ENCODE data around the gene TOLLIP. TPM values are rescaled to one million over a fixed set of nuclear protein-coding genes. Genes with fewer than 3 reads are reported as not detected.
A peak's percentile ranks its signal among the peaks of the same experiment; 100 is the strongest.

The TOLLIP gene
- total and polyA plus RNA-seq, 9 of the 15 experiments (the other 6 are each of a cell fraction or from before 2014, with no cell fraction given): 0.23 to 22.8 (median 7.1) TPM

GRCh38 chr11:1351278-1351937, 42.0 kb upstream of the TOLLIP start (continued):
- peak in 1 of 2 experiments; percentile 91; a peak in 2 of 4 replicates for TF ChIP-seq ZMIZ1 (IDR thresholded peaks at IDR 0.05; ENCODE audit: low read depth in 2 of 2, low read length in 2 of 2)
- TF ChIP-seq RFX1 (IDR thresholded peaks at IDR 0.05): no peak
- TF ChIP-seq HLTF (IDR thresholded peaks at IDR 0.05): no peak
- TF ChIP-seq ADNP (tag; IDR thresholded peaks at IDR 0.05): no peak
- no peak for TF ChIP-seq RBM39 (optimal IDR thresholded peaks at IDR 0.05; ENCODE audit: low read depth, low read length)
- no peak for TF ChIP-seq HMGXB4 (CRISPR knock-in tag; IDR thresholded peaks at IDR 0.05)
- TF ChIP-seq GMEB1 (CRISPR knock-in tag; IDR thresholded peaks at IDR 0.05): no peak
- 0 out of 2 replicates have a peak, but pooled peaks have one; percentile 27 for TF ChIP-seq MBD2 (IDR thresholded peaks at IDR 0.05; ENCODE audit: borderline replicate concordance, low read depth)
- no peak for TF ChIP-seq FOXA1 (IDR thresholded peaks at IDR 0.05; ENCODE audit: borderline replicate concordance)
- TF ChIP-seq ZNF586 (CRISPR knock-in tag; conservative IDR thresholded peaks at IDR 0.05): no peak
- no peak for TF ChIP-seq HOXB6 (CRISPR knock-in tag; IDR thresholded peaks at IDR 0.05; ENCODE audit: borderline replicate concordance)
- TF ChIP-seq SMAD1 (IDR thresholded peaks at IDR 0.05; ENCODE audit: low read depth, low read length, partially characterized antibody): peak; percentile 76
- TF ChIP-seq POLR2A (conservative IDR thresholded peaks at IDR 0.05): peak; percentile 99
- TF ChIP-seq CREB1 (IDR thresholded peaks at IDR 0.05): no peak
- no peak for TF ChIP-seq CREB1 (CRISPR knock-in tag; IDR thresholded peaks at IDR 0.05)
- TF ChIP-seq KAT7 (CRISPR knock-in tag; IDR thresholded peaks at IDR 0.05; ENCODE audit: borderline replicate concordance): no peak
- TF ChIP-seq ZC3H8 (IDR thresholded peaks at IDR 0.05): peak; percentile 85; the same call in 1 of the 2 replicates

All from K562 (cell line).